Posterior cingulate gyrus (tissue), 11 donors: ENCODE measurements around the gene DPPA2.
"Not testable (repeated sequence)": the region's sequence is repeated elsewhere in the genome, so short reads cannot be mapped to it uniquely, and the experiment has no call there.

Experiments used
- DNase-seq, 10 donors: peaks; one replicate each; pipeline versions ENCODE4 v3.0.0 to v3.0.0-alpha.2; 2020 to 2021; ENCODE audit warnings: mixed read lengths in 3 of 10
- intact Hi-C: fragments of 100-400 bp; cut with DNase I; formaldehyde crosslinking; loops from one replicate; pipeline ENCODE4 v1.15.1; 2023

The DPPA2 gene, protein sequence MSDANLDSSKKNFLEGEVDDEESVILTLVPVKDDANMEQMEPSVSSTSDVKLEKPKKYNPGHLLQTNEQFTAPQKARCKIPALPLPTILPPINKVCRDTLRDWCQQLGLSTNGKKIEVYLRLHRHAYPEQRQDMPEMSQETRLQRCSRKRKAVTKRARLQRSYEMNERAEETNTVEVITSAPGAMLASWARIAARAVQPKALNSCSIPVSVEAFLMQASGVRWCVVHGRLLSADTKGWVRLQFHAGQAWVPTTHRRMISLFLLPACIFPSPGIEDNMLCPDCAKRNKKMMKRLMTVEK

DNA sequence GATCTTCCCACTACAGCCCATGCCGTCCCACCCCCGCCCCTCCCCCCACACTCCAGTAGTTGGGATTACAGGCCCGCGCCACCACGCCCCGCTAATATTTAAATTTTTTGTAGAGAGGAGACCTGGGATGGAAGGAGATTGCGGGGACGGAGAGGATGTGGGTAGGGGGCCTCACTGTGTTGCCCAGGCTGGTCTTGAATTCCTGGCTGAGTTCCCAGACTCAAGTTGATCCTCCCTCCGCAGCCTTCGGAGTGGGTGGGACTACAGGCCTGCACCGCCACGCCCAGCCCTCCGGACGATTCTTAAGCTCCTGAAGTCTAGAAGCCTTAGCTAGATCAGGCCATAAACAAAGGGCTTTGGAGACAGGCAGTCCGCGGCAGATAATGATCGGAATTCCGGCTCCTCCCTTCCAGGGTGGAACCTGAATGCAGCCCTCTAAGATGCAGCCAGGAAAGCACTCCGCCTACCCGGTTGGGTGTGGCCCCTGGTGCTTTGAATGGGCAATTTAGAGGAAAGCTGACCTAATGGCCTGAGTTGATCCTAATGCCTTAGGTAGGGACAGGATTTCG is at the start of gene DPPA2:
TSS of gene DPPA2 (minus strand) at position 356 of the 569 bp plus-strand sequence. CDS start 1,975 bp downstream, outside the sequence.
- intact Hi-C loops: no loop called here
- DNase-seq: no peak

DNA sequence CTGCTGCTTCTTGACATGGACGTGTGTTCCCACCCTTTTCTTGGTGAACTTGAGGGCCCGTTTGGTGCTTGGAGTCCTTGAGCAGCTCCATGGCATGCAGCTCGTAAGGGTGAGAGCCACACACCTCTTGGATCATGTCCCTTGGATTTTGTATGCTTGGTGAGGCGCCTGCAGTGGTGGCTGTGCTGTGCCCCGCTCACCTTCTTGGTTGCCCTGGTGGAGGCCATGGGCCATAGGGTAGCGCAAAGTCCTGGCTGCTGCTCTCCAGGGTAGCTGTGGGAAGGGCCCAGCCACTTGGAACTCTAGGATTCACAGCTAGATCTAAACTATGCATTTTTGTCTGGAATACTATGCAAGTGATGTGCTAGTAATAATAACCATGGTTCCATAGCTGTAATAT is 47.8 kb upstream of the DPPA2 start:
- no peak for DNase-seq
- intact Hi-C loops: no loop called here

DNA sequence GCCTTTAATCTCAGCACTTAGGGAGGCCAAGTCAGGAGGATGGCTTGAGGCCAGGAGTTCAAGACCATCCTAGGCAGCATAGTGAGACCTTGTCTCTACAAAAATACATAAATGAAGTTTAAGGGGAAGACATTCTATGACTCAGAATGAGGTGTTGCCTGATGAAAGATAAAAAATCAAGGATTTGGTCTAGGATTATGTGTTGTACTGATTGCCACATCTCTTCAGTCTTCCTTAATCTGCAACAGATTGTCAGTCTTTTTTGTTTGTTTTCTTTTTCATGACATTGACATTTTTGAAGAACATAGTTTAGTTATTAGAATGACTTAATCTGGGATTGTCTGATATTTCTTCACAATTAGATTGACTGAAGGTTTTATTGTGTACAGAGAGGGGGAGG is 47.3 kb upstream of the DPPA2 start:
- no peak for DNase-seq
- intact Hi-C loops: no loop called here

DNA sequence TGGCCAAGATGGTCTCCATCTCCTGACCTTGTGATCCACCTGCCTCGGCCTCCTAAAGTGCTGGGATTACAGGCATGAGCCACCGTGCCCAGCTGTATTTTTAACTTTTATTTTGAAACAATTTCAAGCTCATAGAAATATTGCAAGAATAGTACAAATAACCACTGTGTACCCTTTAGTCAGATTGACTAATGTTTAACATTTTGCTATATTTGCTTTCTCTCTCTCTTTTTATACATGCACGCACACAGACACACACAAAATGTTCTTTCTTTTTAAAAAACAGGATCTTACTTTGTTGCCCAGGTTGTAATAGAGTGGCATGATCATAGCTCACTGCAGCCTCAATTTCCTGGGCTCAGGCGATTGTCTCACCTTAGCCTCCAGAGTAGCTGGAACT is 46.5 kb upstream of the DPPA2 start:
- intact Hi-C loops: no loop called here
- no peak for DNase-seq

DNA sequence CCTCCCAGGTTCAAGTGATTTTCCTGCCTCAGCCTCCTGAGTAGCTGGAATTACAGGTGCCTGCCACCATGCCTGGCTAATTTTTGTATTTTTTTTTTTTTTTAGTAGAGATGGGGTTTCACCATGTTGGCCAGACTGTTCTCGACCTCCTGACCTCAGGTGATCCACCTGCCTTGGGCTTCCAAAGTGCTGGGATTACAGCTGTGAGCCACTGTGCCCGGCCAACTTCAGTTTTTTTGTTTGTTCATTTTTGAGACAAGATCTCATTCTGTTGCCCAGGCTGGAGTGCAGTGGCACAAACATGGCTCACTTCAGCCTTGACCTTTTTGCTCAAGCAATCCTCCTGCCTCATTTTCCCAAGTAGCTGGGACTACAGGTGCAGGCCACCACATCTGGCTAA is 42.5 kb upstream of the DPPA2 start:
- intact Hi-C loops, DNase-seq: not testable (repeated sequence)

DNA sequence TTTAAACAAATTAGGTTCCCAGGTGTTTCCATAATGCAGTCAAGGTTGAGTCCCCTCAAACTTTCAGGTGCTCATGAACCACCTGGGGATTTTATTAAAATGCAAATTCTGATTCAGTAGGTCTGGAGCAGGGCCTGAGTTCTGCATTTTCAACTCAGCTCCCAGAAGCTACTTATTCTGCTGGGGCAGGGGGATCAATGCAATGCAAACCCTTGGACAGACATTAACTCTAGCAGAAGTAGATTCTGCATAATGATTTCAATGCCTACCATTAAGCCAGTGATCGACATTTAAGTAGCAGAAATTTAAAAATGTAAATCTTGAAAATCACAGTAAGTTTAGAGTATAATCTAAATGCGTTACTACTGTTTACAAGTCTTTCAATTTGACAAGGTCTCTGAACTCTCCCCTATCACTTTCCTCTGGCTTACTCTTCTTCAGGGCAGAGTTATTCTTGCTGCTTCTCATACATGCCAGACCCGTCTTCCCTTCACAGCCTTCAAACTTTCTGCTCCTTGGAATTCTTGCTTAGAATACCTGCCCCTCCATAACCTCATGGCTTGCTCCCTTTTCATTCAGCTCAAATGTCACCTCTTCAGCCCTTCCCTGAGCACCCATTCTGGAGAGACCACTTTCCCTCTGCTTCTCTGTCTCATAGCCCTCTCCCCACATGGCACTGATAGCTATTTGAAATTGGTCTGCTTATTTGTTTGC is 40.3 kb upstream of the DPPA2 start:
- no peak for DNase-seq
- intact Hi-C loops: no loop called here

DNA sequence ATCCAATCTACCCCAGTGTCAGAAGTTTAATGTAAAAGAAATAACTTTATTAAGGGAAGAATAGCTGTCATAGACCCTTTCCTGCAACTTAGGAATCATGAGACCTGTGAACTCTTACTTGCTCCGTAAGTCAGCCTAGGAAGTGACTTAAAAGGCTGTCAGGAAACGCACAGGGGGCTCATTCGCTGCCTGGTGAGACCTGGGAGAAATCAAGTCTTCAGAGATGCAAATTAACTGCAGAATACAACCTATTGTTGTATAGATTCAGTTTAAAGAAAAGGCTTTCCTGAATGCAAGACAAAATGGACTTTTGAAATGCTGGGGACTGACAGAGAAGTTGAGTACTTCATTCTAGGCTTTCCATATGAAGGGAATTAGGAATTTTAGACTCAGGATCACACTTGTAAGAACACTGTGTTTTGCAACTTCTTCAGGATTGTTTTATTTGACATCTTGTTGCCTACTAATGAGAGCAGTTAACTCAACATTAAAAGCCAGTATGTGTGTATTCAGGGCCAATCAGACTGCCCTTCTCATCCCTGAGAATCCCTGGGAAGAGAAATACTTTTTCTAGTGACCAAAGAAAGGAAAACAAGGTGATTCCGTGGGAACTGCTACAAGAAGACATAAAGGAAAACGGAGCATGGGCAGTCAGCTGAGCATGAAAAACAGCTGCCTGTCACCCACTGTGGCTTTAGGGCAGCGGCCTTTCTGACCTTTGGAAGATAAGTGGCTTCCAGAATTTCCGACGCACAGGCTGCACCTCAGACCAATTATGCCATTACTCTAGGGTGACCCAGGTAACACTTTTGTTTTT is 39.5 kb upstream of the DPPA2 start:
- no peak for DNase-seq

DNA sequence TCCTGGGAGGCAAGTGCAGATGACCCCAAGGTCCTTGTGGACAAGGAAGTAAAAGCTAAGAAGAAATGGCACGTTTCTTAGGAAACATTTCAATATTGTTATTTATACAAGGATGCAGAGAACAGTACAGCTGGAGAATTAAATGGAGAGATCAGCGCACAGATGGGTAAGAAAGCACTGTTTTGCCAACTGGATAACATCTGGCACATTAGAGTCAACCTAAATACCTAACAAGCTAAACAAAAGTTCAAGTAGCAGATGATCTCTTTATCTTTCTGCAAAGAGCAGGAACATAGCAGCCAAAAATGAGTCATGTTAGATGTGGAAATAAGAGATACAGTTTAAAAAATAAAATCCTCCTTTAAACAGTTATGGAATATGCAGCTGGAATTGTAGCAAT is 36.7 kb upstream of the DPPA2 start:
- intact Hi-C loops: no loop called here
- DNase-seq: no peak

More for the DNA sequence above, 39.5 kb upstream of the DPPA2 start:
- intact Hi-C loops: no loop called here

DNA sequence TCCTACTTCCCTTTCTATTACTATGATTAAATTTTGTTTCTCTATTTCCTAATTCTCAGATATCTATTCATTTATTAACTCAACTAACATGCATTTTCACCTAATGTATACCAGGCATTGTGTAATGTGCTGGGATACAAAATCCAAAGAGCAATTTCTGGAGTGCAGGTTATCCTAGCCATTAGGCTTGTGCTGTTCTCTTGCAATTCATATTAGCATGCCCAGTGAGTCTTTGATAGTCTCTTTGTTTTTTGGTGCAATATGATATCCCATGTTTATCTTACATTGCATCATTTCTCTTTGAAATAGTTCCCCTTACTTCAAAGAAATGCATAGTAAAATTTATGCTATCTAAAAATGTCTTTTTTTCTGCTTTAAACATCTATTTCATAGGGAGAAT is 34.9 kb upstream of the DPPA2 start:
- intact Hi-C loops: no loop called here
- no peak for DNase-seq

DNA sequence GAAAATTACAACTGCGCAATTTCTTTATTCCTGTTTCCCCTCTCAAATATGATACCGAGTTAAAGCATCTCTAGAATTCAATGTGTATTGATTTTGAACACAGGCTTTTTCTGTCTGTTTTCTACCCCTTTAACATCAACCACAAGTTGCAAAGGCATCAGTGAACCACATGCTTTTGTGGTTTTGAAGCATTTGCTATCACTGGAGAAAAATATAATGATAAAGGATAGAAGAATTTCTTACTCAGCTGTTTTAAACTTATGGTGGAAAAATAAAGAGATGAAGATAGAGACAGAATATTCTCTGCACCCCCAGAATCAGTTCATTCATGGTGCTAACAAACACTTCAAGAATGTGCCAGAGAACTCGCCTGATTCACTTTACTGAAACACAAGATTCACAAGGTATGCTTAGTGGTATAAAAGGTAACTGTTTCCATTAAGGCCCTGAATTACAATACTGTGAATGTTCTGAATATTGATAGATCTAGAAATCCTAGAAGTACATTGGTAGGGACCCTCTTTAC is 30.5 kb upstream of the DPPA2 start:
- intact Hi-C loops: no loop called here
- no peak for DNase-seq

DNA sequence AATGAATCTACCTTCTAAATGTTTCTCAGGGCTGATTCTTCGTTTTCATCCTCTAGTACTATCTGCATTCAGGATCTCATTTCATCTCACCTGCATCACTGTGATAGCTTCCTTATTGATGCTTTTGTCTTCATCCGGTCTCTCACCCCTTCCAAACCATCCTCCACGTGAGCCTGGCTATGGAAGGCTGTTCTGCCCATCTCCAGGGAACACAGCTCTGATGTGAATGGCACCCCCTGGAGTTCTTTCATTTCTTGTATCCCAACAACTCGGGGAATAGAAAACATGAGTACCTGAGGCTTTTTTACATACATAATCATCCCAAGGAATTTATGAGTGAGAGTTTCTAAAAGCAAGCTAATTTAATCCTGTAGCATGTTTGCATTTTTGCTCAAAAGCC is 29.8 kb upstream of the DPPA2 start:
- intact Hi-C loops: no loop called here
- no peak for DNase-seq

DNA sequence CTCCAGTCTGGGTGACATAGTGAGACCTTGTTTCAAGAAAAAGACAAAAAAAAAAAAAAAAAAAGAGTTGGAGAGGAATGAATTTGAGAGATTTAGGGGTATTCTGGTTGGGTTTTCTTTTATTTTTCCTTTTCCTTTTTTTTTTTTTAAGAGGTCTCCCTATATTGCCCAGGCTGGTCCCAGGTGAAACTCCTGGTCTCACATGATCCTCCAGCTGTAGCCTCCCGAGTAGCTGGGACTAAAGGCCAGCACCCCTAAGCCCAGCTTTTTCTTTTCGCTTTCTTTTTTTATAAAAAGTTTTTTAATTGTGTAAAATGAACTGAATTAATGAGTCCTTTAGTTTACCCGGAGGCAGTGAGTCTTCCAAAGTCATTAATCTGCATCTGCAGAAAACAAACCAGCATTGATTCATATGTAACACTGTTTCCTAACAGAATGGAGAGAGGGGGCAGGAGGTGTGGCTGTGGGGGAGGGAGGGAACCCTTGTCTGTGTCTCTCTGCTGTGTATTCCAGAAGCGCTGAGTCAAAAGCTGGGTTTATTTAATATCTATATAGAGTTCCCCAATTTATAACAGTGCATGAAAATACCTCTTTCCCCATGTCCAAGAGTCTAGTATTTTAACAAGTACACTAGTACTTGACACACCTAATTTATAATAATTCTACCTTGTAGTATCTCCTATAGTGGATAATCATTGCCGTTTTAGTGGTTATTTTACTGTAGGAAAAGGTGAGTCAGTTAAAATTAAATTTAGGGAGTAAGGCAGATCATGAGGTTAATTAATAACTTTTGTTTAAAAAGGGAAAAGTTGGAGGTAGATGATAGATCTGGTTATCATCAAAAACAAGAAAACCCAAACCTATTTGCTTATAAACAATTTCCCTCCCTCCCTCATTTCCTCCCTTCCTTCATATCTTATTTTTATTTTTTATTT is 23.7 kb upstream of the DPPA2 start:
- intact Hi-C loops: no loop called here
- DNase-seq: no peak

DNA sequence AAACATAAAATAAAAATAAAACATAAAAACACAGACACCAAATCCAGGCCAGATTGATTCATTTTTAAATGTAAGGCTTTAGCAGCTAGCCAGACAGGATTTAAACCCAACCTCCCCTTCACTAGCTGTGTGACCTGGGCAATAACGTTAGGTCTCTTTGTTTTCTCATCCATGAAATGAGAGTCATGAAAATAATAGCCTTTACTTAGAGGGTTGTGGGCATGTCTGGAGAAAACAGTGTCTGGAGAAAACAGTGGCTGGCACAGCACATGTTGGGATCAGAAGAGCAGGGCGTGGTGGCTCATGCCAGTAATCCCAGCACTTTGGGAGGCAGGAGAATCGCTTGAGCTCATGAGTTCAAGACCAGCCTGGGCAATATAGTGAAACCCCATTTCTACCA is 22.9 kb upstream of the DPPA2 start:
- no peak for DNase-seq
- intact Hi-C loops: no loop called here

DNA sequence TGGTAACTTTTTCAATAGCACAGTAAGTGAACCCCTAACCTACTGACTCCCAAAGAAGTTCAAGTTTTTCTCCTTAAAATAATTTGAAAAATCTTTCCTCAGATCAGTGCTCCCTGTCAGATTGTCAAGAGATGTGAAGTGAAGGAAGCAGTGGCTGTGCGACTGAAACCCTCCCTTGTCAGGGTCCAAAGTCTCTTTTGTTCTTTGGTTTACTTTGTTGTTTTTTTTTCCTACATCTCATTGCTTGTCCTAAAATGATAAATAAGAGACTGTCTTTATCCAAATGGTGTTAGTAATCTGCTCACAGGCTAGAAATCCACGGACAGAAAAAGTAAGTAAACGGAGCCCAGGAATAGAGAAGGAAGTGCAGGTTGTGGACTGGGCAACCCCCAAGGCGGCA is 22.0 kb upstream of the DPPA2 start:
- DNase-seq: no peak
- intact Hi-C loops: no loop called here

DNA sequence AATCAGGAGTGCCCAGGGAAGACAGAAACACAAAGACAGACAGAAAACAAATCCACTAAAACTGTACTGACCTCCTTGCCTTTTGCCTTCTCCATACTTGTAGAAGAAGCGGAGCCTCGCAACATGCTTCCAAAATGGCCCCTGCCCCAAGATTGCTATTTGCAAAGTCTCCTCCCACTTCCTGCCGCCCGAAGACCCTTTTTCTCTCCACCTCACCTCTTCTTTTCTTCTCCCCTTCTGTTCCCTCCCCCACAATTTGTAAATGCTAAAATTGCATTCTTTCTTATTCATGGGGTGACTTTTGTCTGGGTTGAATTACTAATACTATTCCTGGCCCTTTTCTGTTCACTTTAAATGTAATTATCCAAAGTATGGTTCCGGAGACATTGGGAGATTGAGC is 21.1 kb upstream of the DPPA2 start, which contains the start of gene DPPA4:
TSS of gene DPPA4 (minus strand) at position 154 of the 400 bp plus-strand sequence. CDS start at position 125, 29 bp downstream.
- intact Hi-C loops: no loop called here
- DNase-seq: peak in 1 of 10 donors; percentile 22

DNA sequence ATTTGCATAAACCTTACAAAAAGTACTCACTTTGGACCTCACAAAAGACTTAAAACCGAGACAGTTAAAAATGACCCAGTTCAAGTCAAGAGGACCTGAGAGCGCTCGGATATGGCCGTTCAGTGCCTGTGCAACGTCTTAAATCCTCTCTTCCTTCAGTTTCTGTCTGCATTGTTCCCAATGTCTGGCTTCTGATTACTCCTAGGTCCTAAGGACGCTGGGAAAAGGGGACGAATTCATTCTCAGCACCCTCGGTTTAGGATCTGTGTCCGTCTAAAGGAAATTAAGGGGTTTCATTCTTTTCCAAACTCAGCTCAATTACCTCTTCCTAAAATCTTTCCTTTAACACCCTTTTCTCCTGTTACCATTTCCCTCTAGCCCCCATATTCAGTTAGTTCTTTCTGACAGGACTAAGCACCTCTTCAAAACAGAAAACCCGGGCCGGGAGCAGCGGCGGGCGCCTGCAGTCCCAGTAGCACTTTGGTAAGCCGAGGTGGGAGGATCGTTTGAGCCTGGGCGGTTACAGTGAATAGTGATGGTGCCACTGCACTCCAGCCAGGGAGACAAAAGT is 20.1 kb upstream of the DPPA2 start:
- no peak for DNase-seq
- intact Hi-C loops: no loop called here

DNA sequence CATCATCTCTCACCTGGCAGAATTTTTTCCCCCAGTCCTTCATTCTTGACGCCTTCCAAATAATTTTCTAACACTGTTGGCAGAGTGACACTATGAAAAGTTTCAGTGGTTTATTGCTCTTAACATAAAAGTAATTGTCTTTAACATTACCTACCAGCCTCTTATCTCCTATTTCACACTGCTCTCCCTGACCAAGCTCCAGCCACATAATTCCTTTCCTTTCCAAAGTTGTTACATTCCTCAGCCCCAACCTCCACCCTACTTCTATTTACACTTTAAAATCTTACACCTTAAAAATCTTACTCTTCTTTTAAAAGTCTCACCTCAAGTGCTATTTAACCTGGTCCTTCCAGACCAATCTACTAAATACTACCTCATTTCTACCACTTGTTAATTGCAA is 18.3 kb upstream of the DPPA2 start:
- intact Hi-C loops: no loop called here
- no peak for DNase-seq

DNA sequence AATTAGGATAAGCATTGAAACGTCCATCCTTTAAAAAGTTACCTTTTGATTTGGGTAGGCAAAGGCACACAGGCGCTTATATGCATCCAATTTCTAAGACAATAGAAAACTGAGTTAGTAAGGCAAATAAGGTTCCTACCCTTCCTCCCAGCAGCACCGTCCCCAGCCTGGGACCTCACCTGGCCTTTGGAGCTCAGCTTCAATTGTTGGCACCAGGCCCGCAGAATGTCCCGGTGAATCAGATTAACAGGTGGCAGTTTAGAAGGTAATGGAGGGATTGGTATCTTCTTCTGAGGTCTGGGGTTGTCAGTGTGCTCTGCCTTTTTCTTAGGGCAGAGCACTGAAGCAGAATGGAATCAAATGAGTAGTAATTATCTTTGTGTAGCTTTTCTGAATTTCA is 15.4 kb upstream of the DPPA2 start:
- DNase-seq: no peak
- intact Hi-C loops: no loop called here

DNA sequence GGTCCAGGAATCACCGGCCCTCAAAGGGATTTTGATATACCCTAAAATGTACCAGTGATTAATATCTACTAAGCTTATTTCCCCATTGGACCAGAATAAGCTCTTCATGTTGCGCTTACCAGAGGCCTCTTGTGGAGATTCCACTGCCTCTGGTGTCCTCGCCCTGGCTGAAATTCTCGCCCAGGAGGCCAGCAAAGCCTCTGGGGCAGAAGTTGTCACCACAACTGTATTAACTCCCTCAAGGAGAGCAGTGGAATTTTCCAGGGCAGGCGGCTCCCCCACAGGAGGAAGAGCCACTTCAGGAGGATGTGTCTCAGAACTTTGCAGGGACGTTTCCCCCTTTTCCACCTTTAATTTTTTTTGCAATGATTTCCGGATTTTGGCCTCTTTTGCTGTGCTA is 14.1 kb upstream of the DPPA2 start:
- no peak for DNase-seq
- intact Hi-C loops: no loop called here
